Activated CD8-positive, alpha-beta memory T cell treated with anti-CD3 and anti-CD28 coated beads, Interleukin-2, amount 50 U/mL, for 4 hours (primary cell): ENCODE results near the gene S100A8.
"Not testable (repeated sequence)": the region's sequence is repeated elsewhere in the genome, so short reads cannot be mapped to it uniquely, and the experiment has no call there.

ENCODE experiments used
- DNase-seq: peaks from one replicate; pipeline ENCODE4 v3.0.0-alpha.2; 2020

The S100A8 gene

GRCh38 chr1:153360592-153361479, 30.0 kb downstream of the S100A8 start:
- no peak for DNase-seq

- DNase-seq = no peak
These were observed 30.7 kb downstream of the S100A8 start for GRCh38 chr1:153360190-153360589.

GRCh38 chr1:153359241-153359640, 31.6 kb downstream of the S100A8 start:
- DNase-seq = no peak

GRCh38 chr1:153358691-153358975, 32.2 kb downstream of the S100A8 start:
- DNase-seq = no peak

GRCh38 chr1:153357853-153358690, 32.8 kb downstream of the S100A8 start, which contains the start of gene S100A9:
TSS of gene S100A9 (plus strand) at chr1:153357854. CDS start at chr1:153358284, 430 bp downstream.
- no peak for DNase-seq

DNA sequence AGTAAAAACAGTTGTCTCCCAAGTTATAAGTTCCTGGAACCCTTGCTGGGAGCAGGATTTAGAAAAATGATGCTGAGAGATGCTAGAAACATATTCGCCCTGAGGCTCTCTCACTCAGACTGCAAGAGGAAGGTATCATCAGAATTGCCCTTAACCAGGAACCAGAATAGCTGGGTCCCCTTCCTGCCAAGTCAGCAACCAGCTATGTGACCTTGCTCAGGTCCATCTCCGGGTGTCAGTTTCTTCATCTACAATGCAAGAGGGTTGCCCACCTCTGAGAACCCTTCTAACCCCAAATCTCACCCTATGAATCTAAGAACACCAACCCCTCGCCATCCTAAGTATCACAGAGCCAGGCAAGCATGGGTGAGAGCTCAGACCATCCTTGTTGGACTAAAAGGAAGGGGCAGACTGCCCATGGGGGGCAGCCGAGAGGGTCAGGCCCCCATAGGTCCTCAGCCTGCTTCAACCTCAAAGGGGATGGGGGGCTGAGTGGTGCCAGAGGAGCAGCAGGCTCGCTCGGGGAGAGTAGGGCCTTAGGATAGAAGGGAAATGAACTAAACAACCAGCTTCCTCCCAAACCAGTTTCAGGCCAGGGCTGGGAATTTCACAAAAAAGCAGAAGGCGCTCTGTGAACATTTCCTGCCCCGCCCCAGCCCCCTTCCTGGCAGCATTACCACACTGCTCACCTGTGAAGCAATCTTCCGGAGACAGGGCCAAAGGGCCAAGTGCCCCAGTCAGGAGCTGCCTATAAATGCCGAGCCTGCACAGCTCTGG, 33.6 kb downstream of the S100A8 start:
- DNase-seq = no peak

GRCh38 chr1:153356392-153357075, 34.3 kb downstream of the S100A8 start:
- no peak for DNase-seq

DNA sequence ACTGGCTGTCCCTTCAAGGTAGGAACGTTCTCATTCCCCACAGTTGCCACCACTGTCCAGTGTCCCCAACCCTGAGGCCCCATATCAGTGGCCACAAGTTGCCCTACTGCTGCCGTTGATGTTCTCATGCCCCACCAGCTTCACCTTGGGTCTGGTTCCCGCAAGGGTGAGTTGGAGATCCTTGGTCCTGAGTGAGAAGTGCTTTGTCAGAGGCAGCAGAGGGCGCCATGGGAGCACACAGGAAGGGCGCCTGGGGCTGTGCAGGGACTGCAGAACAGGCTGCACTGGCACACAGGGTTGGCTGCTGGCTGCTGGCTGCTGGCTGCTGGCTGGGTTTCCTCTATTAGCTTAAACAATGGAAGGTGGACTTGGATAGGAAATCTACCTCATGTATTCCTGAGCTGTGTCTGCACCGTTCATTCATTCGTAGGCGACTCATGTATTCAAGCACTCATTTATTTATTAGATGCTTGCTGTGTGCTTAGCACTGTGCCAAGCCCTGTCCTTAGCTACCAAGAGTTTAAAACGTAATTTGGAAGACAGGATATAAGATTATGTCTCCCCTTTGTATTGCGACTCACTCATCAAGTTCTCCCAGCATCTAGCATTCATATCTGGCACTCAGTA, 35.3 kb downstream of the S100A8 start:
- DNase-seq = no peak

DNA sequence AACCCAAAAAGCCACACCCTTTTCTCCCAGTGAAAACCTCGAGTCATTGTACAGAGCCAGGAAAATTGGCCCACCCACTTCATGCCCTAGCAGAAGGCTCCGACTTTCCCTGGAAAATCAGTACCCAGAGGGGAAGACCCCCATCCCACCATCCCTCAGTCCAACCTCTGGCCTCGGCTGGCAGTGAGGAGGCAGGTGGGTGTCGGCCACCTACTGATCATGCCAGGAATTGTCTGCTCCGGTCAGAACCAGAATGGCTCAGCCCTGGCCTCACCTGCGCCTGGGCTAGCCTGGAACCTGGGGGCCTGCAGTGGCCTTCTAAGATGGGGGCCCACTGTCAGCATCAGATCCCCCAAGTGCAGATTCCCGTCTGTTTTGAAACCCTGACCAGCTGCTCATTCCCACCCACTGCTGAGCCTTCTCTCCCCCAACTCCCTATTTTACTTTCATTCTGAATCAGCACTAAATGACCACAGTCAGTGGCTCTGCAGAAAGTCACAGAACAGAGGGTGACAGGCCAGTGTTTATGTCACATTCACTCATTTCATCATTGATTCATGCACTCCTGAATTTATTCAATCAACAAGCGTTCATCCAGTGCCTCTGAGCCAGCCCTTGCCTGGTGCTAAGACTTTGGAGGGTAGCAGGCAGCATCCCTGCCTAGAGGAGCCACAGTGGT, 36.2 kb downstream of the S100A8 start:
- DNase-seq = no peak

- no peak for DNase-seq
These were observed 37.5 kb downstream of the S100A8 start for GRCh38 chr1:153353226-153353947.

DNA sequence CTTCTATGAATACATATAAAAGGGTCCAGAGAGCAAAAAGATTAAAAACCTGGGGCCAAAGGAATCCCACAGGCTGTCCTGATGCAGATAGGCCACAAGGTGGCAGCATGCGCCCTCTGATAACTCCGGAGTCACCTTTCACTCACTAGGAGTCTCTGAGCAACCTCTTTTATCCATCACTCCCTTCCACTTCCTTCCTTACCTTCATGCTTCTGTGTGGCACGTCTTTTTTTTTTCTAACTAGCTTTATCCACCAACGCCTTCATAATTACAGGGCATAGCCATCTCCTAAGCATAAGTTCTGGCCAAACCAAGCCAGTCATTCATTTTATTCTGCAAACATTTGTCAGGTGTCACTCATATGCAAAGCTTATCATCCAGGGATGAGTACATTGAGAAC, 38.4 kb downstream of the S100A8 start:
- peak; percentile 58 for DNase-seq

DNA sequence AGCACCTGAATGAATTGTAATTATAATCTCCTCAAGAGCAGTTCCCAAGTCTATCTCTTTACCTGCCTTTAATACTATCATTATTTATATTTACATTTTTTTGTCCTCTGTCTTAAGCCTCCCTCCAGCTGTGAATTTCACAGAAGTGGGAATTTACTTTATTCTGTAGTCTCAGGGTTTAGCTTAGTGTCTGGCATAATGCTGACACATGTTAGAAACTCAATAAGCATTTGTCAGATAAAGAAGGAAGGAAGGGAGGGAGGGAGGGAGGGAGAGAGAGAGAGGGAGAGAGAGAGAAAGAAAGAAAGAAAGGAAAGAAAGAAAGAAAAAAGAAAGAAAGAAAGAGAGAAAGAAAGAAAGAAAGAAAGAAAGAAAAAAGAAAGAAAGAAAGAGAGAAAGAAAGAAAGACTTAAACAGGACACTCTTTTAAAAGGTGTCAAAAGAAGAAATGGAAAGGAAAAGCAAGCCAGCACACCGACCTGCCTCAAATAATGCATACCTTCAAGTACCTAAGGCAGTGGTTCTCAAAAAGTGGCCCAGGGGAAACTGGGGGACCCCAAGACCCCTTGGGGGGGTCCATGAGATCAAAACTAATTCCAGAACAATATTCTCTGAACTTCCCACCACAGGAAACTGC, 40.4 kb downstream of the S100A8 start:
- no peak for DNase-seq

DNA sequence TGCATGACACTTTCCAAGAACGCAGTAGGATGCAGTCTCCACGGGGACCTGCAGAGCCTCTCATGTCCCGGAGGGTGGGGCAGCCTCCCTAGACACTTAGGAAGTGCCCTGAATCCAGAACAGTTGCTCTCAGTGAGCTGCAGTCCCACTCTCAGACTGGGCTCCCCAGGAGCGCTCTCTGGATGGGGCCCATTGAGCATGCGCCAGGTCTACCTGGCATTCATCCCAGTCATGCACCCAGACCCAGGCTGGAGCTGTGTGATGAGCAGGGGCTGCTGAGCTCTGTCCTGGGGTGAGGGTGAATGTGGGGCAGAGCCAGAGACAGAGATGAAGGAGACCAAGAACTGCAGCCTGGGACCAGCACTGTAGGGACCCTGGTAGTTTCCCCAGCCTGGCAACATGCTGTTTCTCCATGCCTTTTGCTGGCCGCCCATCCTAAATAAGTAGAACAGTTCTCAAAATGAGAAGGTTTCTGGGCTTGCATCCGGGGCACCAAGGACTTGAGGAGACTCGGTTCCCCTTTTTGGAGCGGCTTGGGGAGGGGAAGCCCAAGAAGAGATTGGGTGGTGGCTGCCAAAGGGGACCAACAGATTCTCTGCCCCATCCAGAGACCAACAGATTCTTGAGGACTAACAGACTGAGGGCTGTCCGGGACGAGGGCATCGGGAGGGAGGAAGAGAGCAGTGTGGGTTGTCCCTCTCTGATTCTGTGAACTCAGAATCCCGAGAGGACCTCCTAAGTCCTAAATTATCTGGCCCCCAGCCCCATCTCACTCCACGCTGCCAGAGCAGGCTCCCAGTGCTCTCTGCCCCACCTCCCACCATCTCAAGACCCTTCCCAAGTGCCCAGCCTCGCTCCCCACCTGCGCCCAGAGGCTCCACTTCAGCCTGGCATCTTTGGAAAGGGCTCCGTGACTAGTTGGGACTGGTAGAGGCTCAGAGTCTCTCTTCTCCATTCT, 41.2 kb downstream of the S100A8 start:
- DNase-seq = no peak

GRCh38 chr1:153348511-153349362, 42.1 kb downstream of the S100A8 start, which contains the start of gene PGLYRP4:
TSS of gene PGLYRP4 (minus strand) at chr1:153348841. CDS start at chr1:153347932, 909 bp downstream.
- no peak for DNase-seq

DNA sequence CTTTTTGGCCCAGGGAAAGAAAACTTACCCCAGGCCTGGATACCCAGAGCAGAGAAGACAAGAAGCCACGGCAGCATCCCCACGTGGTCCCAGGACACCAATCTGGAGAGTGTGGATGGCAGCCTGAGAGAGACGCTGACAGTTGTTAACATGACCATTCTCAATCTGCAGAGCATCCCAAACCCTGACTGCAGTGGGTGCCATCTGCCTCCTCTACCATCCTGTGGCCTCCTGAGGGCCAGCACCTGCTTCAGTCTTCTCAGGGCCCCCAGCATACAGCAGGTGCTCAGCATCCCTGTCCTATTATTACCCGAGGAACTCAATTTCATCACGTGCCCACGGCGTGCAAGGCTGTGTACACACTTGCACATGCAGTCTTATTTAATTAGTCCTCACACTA, 43.0 kb downstream of the S100A8 start:
- no peak for DNase-seq

DNA sequence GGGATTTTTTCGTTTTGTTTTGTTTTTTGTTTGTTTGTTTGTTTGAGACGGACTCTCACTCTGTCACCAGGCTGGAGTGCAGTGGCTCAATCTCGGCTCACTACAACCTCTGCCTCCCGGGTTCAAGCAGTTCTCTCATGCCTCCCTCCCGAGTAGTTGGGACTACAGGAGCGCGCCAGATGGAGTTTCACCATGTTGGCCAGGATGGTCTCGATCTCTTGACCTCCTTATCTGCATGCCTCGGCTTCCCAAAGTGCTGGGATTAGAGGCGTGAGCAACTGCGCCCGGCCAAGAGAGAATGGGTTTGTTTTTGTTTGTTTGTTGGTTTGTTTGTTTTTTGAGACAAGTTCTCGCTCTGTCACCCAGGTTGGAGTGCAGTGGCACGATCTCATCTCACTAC, 43.8 kb downstream of the S100A8 start:
- not testable (repeated sequence) for DNase-seq

GRCh38 chr1:153346077-153346723, 44.7 kb downstream of the S100A8 start:
- DNase-seq = no peak
